Measurements from ENCODE around the gene CST8. TPM values are rescaled to one million over a fixed set of nuclear protein-coding genes. Genes with fewer than 3 reads are reported as not detected.

The CST8 gene
- total RNA-seq, 4 donors from 2014 or later = not detected

DNA sequence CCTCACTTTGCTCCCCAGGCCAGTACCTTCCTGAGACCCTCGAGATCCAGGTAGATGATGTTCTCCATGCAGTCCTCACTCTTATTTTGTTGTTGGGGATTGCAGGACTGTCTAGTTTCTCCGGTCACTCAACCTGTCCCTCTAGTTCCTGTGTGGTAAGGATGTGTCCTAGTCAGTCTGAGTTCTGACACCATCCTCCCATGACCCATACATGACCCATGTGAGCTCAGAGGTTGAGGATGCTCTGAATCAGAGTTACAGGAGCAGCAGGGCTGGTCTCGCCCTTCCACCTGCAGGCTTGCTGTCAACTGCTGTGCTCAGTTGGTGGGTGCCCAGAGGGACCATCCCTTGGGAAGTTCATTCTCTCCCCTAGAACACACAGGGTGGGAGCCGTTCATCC, 11.9 kb upstream of the CST8 start:
- no peak overlapping the region for H3K27ac ChIP-seq
- H3K9me3 ChIP-seq = no peaks in the 10 kb centered on the region
- no peak for TF ChIP-seq POLR2A (IDR thresholded peaks at IDR 0.05)
- TF ChIP-seq, protein P1, sequence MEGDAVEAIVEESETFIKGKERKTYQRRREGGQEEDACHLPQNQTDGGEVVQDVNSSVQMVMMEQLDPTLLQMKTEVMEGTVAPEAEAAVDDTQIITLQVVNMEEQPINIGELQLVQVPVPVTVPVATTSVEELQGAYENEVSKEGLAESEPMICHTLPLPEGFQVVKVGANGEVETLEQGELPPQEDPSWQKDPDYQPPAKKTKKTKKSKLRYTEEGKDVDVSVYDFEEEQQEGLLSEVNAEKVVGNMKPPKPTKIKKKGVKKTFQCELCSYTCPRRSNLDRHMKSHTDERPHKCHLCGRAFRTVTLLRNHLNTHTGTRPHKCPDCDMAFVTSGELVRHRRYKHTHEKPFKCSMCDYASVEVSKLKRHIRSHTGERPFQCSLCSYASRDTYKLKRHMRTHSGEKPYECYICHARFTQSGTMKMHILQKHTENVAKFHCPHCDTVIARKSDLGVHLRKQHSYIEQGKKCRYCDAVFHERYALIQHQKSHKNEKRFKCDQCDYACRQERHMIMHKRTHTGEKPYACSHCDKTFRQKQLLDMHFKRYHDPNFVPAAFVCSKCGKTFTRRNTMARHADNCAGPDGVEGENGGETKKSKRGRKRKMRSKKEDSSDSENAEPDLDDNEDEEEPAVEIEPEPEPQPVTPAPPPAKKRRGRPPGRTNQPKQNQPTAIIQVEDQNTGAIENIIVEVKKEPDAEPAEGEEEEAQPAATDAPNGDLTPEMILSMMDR (IDR thresholded peaks at IDR 0.05) = no peak
- no peak overlapping the region for H3K4me3 ChIP-seq
- no peaks in the 10 kb centered on the region for H3K36me3 ChIP-seq
- no peaks in the 10 kb centered on the region for H3K4me1 ChIP-seq
- no peaks in the 10 kb centered on the region for H3K27me3 ChIP-seq
- no peak for DNase-seq

DNA sequence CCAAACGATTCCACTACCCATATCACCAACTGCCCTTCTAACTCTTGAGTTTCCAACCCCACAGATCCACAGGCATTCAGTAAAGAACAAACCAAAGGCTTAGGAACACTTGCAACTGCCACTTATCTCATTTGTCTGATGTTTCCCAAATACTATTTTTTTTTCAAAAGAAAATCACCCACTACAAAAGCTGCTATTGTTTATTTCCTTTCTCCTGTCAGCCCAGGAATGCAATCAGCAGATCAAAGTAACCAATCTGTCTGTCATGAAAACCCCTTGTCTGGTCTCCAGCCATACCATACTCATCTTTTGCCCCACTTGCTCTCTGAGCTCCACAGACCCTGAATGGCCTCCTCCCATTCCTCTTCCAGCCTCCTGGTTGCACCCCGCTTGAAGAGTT, 8.8 kb upstream of the CST8 start:
- TF ChIP-seq POLR2A (IDR thresholded peaks at IDR 0.05) = no peak
- TF ChIP-seq, protein P1 (IDR thresholded peaks at IDR 0.05) = no peak
- no peak overlapping the region for H3K27ac ChIP-seq
- no peak for DNase-seq

DNA sequence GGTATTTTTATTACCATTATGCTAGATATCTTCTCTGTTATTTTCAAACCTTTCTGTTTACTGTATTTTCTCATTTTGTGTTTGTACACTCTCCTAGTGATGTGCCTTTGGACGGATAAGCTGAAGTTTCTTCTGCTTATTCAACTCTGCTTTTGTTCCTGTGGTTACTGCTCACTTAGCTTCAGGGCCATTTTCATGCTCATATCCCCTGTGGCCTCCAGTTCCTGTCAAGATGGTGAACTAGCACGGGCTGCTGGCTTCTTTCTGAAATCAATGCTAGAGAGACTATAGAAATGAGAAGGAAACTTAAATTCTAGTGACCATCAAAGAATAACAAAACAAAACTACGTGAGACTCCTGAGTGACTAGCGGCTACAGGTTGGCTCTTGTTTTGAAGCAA, 6.8 kb upstream of the CST8 start:
- Histone ChIP-seq H3K27me3 (no peaks in the 10 kb centered on the region), H3K4me3 (no peak overlapping the region), H3K27ac (no peak overlapping the region), H3K36me3 (no peaks in the 10 kb centered on the region), H3K4me1 (no peaks in the 10 kb centered on the region), H3K9me3 (no peaks in the 10 kb centered on the region)
- DNase-seq = no peak
- TF ChIP-seq POLR2A (IDR thresholded peaks at IDR 0.05) = no peak
- TF ChIP-seq, protein P1 (IDR thresholded peaks at IDR 0.05) = no peak

More for the DNA sequence above, 8.8 kb upstream of the CST8 start:
- Histone ChIP-seq H3K4me3 (no peak overlapping the region), H3K4me1 (no peaks in the 10 kb centered on the region), H3K36me3 (no peaks in the 10 kb centered on the region), H3K27me3 (no peaks in the 10 kb centered on the region), H3K9me3 (no peaks in the 10 kb centered on the region)

DNA sequence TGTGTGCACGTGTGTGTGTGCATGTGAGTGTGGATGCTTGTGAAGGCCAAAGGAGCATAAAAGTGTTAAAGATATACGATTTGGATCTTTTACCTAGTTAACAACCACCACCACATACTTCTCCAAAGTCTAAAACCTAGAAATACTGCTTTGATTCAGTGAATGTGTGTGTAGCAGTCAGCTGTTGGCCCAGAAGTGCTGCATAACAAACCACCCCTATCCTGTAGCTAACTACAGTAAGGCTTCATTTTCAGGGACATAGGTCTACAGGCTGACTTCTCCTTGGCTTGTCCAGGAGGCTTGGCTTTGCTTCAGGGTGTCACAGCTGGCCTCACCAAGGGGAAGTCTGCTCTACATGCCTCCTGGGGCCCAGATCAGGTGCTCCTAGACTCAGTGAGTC, 2.4 kb upstream of the CST8 start:
- no peaks in the 10 kb centered on the region for H3K27me3 ChIP-seq
- no peak for TF ChIP-seq POLR2A (IDR thresholded peaks at IDR 0.05)
- TF ChIP-seq, protein P1 (IDR thresholded peaks at IDR 0.05) = no peak
- H3K36me3 ChIP-seq = no peaks in the 10 kb centered on the region
- H3K4me1 ChIP-seq = no peaks in the 10 kb centered on the region
- no peak for DNase-seq
- no peak overlapping the region for H3K4me3 ChIP-seq
- no peak overlapping the region for H3K27ac ChIP-seq
- H3K9me3 ChIP-seq = no peaks in the 10 kb centered on the region

DNA sequence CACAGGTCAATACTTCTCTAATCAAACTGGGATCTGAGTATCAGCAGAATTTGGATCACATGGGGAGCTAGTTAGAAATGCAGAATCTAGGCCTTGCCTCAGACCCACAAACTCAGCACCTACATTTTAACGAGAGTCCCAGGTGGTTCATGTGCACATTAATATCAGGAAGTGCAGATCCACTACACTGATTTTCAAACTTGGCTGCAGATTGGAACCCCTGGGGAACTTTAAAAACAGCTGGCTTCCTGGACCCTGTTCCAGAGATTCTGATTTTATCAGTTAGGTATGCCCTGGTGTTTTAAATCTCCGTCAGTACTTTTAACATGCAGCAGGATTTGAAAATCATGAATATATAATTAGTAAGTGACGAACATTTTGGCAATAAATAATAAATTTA, 1.9 kb upstream of the CST8 start:
- H3K4me1 ChIP-seq = no peaks in the 10 kb centered on the region
- H3K9me3 ChIP-seq = no peaks in the 10 kb centered on the region
- H3K36me3 ChIP-seq = no peaks in the 10 kb centered on the region
- no peak overlapping the region for H3K27ac ChIP-seq
- H3K27me3 ChIP-seq = no peaks in the 10 kb centered on the region
- no peak for DNase-seq
- TF ChIP-seq, protein P1 (IDR thresholded peaks at IDR 0.05) = no peak
- no peak for TF ChIP-seq POLR2A (IDR thresholded peaks at IDR 0.05)
- no peak overlapping the region for H3K4me3 ChIP-seq

DNA sequence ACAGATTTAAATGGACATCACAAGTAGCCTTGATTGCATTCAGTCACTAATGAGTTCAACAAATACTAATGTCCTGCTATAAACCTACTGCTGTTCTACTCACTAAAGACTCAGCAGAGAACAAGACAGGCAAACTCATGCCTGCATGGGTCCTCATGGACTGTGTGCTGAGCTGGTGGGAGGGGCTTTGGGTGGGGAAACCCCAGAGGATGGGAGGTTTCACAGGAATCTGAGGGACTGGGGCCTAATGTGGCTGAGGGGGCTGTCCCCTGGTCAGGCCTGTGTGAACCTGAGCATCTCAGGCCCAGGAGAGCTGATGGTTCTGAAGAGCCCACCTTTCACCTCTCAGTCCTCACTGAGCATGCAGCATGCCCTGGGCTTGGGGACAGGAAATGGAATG, 1.4 kb downstream of the CST8 start:
- no peaks in the 10 kb centered on the region for H3K9me3 ChIP-seq
- H3K27me3 ChIP-seq = no peaks in the 10 kb centered on the region
- no peak for DNase-seq
- TF ChIP-seq, protein P1 (IDR thresholded peaks at IDR 0.05) = no peak
- TF ChIP-seq POLR2A (IDR thresholded peaks at IDR 0.05) = no peak
- H3K4me3 ChIP-seq = no peak overlapping the region
- H3K27ac ChIP-seq = no peak overlapping the region
- no peaks in the 10 kb centered on the region for H3K4me1 ChIP-seq
- H3K36me3 ChIP-seq = no peaks in the 10 kb centered on the region

Data from Peyer's patch (tissue), 4 donors.